H1 (cell line): ENCODE results near the gene COL8A1. TPM values are rescaled to one million over a fixed set of nuclear protein-coding genes. Genes with fewer than 3 reads are reported as not detected.

Source experiments
- CTCF ChIA-PET: fragments of 300-600 bp; sonication (Branson Sonifier 250); formaldehyde crosslinking; loops from one replicate; lab custom pipeline; 2021; ENCODE audit not compliant: partially characterized antibody; lab: Charles Lee
- POLR2A ChIA-PET: fragments of 300-600 bp; sonication (Branson Sonifier 250); formaldehyde crosslinking; loops from one replicate; lab custom pipeline; 2021; ENCODE audit warnings: inconsistent platforms; ENCODE audit not compliant: partially characterized antibody; lab: Charles Lee
- DNase-seq, 2 experiments: peaks; one replicate each; pipeline versions ENCODE4 v3.0.0 to v3.0.0-alpha.2; 2010 to 2022; ENCODE audit warnings: low spot score in 2 of 2, low read depth in 1 of 2, mixed read lengths in 1 of 2
- FAIRE-seq: peaks from 2 replicates; lab custom pipeline; 2011; peaks lifted over from hg19 to GRCh38; lab: Jason Lieb, UNC
- H2AFZ ChIP-seq: 2 replicates; pipeline ENCODE4 v1.8.1; 2012; ENCODE audit warnings: low read length, inconsistent platforms
- H2AK5ac ChIP-seq: 2 replicates; pipeline ENCODE4 v1.6.1; 2013; ENCODE audit warnings: low read depth, low read length
- H2BK120ac ChIP-seq: replicated peaks from 2 replicates; pipeline ENCODE3; 2013; ENCODE audit warnings: low read depth, low read length, inconsistent platforms
- H2BK12ac ChIP-seq: 2 replicates; pipeline ENCODE4 v1.6.1; 2013; ENCODE audit warnings: low read depth, low read length
- H2BK15ac ChIP-seq: 2 replicates; pipeline ENCODE4 v1.6.1; 2013; ENCODE audit warnings: low read length
- H2BK20ac ChIP-seq: 2 replicates; pipeline ENCODE4 v1.6.1; 2013; ENCODE audit warnings: low read length
- H2BK5ac ChIP-seq: 2 replicates; pipeline ENCODE4 v1.6.1; 2013; ENCODE audit warnings: low read depth, low read length
- H3K14ac ChIP-seq: 2 replicates; pipeline ENCODE4 v1.6.1; 2013; ENCODE audit warnings: inconsistent platforms; ENCODE audit not compliant: insufficient read length
- H3K18ac ChIP-seq: 2 replicates; pipeline ENCODE4 v1.6.1; 2013; ENCODE audit warnings: low read length; ENCODE audit errors: extremely low read depth
- H3K23ac ChIP-seq: 2 replicates; pipeline ENCODE4 v1.6.1; 2013; ENCODE audit warnings: inconsistent platforms; ENCODE audit not compliant: insufficient read length
- H3K23me2 ChIP-seq: 2 replicates; pipeline ENCODE4 v1.6.1; 2013; ENCODE audit warnings: low read depth, low read length
- H3K27ac ChIP-seq: 2 replicates; pipeline ENCODE4 v1.6.1; 2011; ENCODE audit warnings: low read depth, low read length, inconsistent platforms
- H3K27me3 ChIP-seq, 4 experiments: replicated peaks in 1 of 4; 1 replicate in 1 of 4; 2 replicates in 3 of 4; pipeline versions ENCODE4 v1.6.1 to v1.8.1; 2011 to 2013; ENCODE audit warnings: low read length in 3 of 4, mild to moderate bottlenecking in 3 of 4, inconsistent platforms in 2 of 4, mixed read lengths in 2 of 4, moderate library complexity in 1 of 4; ENCODE audit not compliant: control insufficient read depth in 3 of 4, insufficient read depth in 3 of 4; ENCODE audit errors: extremely low read depth in 1 of 4
- H3K36me3 ChIP-seq, 4 experiments: 2 replicates each; pipeline versions ENCODE4 v1.6.1 to v1.8.1; 2011 to 2013; ENCODE audit warnings: mild to moderate bottlenecking in 4 of 4, low read length in 3 of 4, moderate library complexity in 2 of 4, control low read depth in 1 of 4, inconsistent platforms in 1 of 4; ENCODE audit not compliant: insufficient read depth in 4 of 4, control insufficient read depth in 2 of 4
- H3K4ac ChIP-seq: replicated peaks from 2 replicates; pipeline ENCODE3; 2013; ENCODE audit warnings: low read length, low read depth, mixed read lengths, inconsistent platforms; ENCODE audit not compliant: insufficient read length
- H3K4me1 ChIP-seq, 4 experiments: replicated peaks in 1 of 4; 1 replicate in 1 of 4; 2 replicates in 3 of 4; pipeline versions ENCODE4 v1.6.1 to v1.8.1; 2011 to 2013; ENCODE audit warnings: low read length in 3 of 4, inconsistent platforms in 2 of 4, mixed read lengths in 1 of 4; ENCODE audit not compliant: insufficient read depth in 4 of 4, control insufficient read depth in 3 of 4
- H3K4me2 ChIP-seq, 2 experiments: 2 replicates each; pipeline versions ENCODE4 v1.6.1 to v1.8.1; 2011 to 2013; ENCODE audit warnings: low read depth in 2 of 2, low read length in 2 of 2, control low read depth in 1 of 2, inconsistent platforms in 1 of 2, mild to moderate bottlenecking in 1 of 2; ENCODE audit not compliant: insufficient read depth in 1 of 2
- H3K4me3 ChIP-seq, 4 experiments: fragments of 200-600, 300-600 bp in 1 of 4; sonication (generic), shearing (Covaris generic), sonication (Bioruptor Twin) in 1 of 4; 2 replicates each; pipeline versions ENCODE4 v1.5.1 to v1.8.1; 2011 to 2016; ENCODE audit warnings: low read length in 4 of 4, low read depth in 3 of 4, control low read depth in 2 of 4, inconsistent platforms in 2 of 4, mild to moderate bottlenecking in 2 of 4, mixed read lengths in 1 of 4, moderate library complexity in 1 of 4; ENCODE audit not compliant: insufficient read depth in 2 of 4; ENCODE audit errors: extremely low read depth in 1 of 4
- H3K56ac ChIP-seq: replicated peaks from 2 replicates; pipeline ENCODE3; 2013; ENCODE audit warnings: low read depth, mild to moderate bottlenecking, mixed read lengths, low read length, inconsistent platforms; ENCODE audit not compliant: insufficient read length
- H3K79me1 ChIP-seq: 2 replicates; pipeline ENCODE4 v1.6.1; 2013; ENCODE audit warnings: low read depth, low read length, control low read depth
- H3K79me2 ChIP-seq, 2 experiments: 2 replicates each; pipeline versions ENCODE4 v1.6.1 to v1.8.1; 2012 to 2013; ENCODE audit warnings: low read length in 2 of 2, mild to moderate bottlenecking in 2 of 2, inconsistent platforms in 1 of 2; ENCODE audit not compliant: insufficient read depth in 2 of 2, control insufficient read depth in 1 of 2
- H3K9ac ChIP-seq, 4 experiments: replicated peaks in 1 of 4; 1 replicate in 1 of 4; 2 replicates in 3 of 4; pipeline versions ENCODE4 v1.6.1 to v1.8.1; 2011 to 2013; ENCODE audit warnings: low read depth in 3 of 4, low read length in 3 of 4, control low read depth in 2 of 4, mild to moderate bottlenecking in 2 of 4, moderate library complexity in 2 of 4, inconsistent platforms in 1 of 4; ENCODE audit errors: extremely low read depth in 1 of 4
- H3K9me3 ChIP-seq, 2 experiments: 2 replicates each; pipeline versions ENCODE4 v1.6.1 to v1.8.1; 2012 to 2013; ENCODE audit warnings: mild to moderate bottlenecking in 2 of 2, moderate library complexity in 2 of 2, control low read depth in 1 of 2, inconsistent platforms in 1 of 2, low read depth in 1 of 2, low read length in 1 of 2, mixed read lengths in 1 of 2; ENCODE audit not compliant: insufficient read depth in 2 of 2
- H4K20me1 ChIP-seq, 2 experiments: replicated peaks in 1 of 2; 2 replicates each; pipeline versions ENCODE3 to v1.8.1; 2011 to 2013; ENCODE audit warnings: inconsistent platforms in 2 of 2, low read length in 2 of 2, mild to moderate bottlenecking in 1 of 2; ENCODE audit not compliant: insufficient read depth in 2 of 2, control insufficient read depth in 1 of 2
- H4K5ac ChIP-seq: 2 replicates; pipeline ENCODE4 v1.6.1; 2013; ENCODE audit warnings: low read length, low read depth, mixed read lengths, inconsistent platforms; ENCODE audit not compliant: insufficient read length
- H4K8ac ChIP-seq: 2 replicates; pipeline ENCODE4 v1.8.0; 2013; ENCODE audit warnings: mild to moderate bottlenecking, moderate library complexity, low read length, inconsistent platforms; ENCODE audit not compliant: insufficient read depth; ENCODE audit errors: extremely low read depth
- H4K91ac ChIP-seq: replicated peaks from 2 replicates; pipeline ENCODE3; 2013; ENCODE audit warnings: low read length, mixed read lengths, inconsistent platforms; ENCODE audit not compliant: insufficient read length
- EZH2 ChIP-seq: fragments of 200-600 bp; sonication (generic); IDR thresholded peaks from 2 replicates; pipeline ENCODE4 v1.7.1; 2012; ENCODE audit warnings: low read depth, mild to moderate bottlenecking, moderate library complexity, low read length, inconsistent platforms; ENCODE audit not compliant: severe bottlenecking
- JUND ChIP-seq: IDR thresholded peaks from 2 replicates; pipeline ENCODE4 v1.6.1; 2011; ENCODE audit warnings: mild to moderate bottlenecking, improper control_type of control experiment, low read length
- KDM5A ChIP-seq: fragments of 200-600 bp; IDR thresholded peaks from 2 replicates; pipeline ENCODE4 v1.7.1; 2012; ENCODE audit warnings: mild to moderate bottlenecking, low read length, inconsistent platforms, mixed read lengths
- TAF1 ChIP-seq: IDR thresholded peaks from 2 replicates; pipeline ENCODE4 v1.6.1; 2011; ENCODE audit warnings: mild to moderate bottlenecking, low read depth, low read length
- USF2 ChIP-seq: IDR thresholded peaks from 2 replicates; pipeline ENCODE4 v1.6.1; 2011; ENCODE audit warnings: low read length, improper control_type of control experiment
- WGBS, 2 experiments: shearing (Covaris generic) in 1 of 2; methylation state at CpG; one replicate each; pipeline versions ENCODE4 v1.1.6 to v1.1.7; 2013 to 2015; ENCODE audit warnings: low lambda C conversion rate in 2 of 2, mixed read lengths in 2 of 2, inconsistent platforms in 1 of 2, low coverage in 1 of 2, missing lambda C conversion rate in 1 of 2; ENCODE audit not compliant: insufficient replicate concordance in 2 of 2, insufficient coverage in 1 of 2, insufficient read length in 1 of 2; ENCODE audit errors: extremely low coverage in 1 of 2, missing lambda C conversion rate in 1 of 2; 5-methylcytosine and 5-hydroxymethylcytosine counted together
- polyA plus RNA-seq, 7 experiments: library from polyadenylated mRNA; depleted of rRNA in 3 of 7; stranded (reverse) in 5 of 7; unstranded in 2 of 7; fragments of >200 nt in 5 of 7; fragments of 200-250 nt in 2 of 7; gene quantifications; 1 replicate in 5 of 7; 2 replicates in 1 of 7; 4 replicates in 1 of 7; pipeline versions ENCODE4 v1.2.1 to v1.2.3, GENCODE V29; 2011 to 2013; ENCODE audit warnings: missing spikeins in 2 of 7, mixed read lengths in 2 of 7
- total RNA-seq: library from RNA; stranded (reverse); fragmentation: NEBNext Ultra II Directional; extraction: Animal tissue kit (Norgen Biotek cat#: 25700); gene quantifications from 2 replicates; pipeline ENCODE4 v1.2.1, GENCODE V29; 2021
- TF ChIP-seq, protein P1 (sequence below), 3 experiments: IDR thresholded peaks; 1 replicate in 2 of 3; 2 replicates in 1 of 3; pipeline versions ENCODE4 v1.5.1 to v1.6.1; 2011; ENCODE audit warnings: low read length in 3 of 3, mild to moderate bottlenecking in 3 of 3, inconsistent platforms in 2 of 3, low read depth in 1 of 3, moderate library complexity in 1 of 3; ENCODE audit not compliant: insufficient read depth in 1 of 3; ENCODE audit errors: control extremely low read depth in 1 of 3

Gene COL8A1
- total and polyA plus RNA-seq, 2 of the 8 experiments (the other 6 are each of a cell fraction or from before 2014, with no cell fraction given): 0.21 to 1.2 TPM

DNA sequence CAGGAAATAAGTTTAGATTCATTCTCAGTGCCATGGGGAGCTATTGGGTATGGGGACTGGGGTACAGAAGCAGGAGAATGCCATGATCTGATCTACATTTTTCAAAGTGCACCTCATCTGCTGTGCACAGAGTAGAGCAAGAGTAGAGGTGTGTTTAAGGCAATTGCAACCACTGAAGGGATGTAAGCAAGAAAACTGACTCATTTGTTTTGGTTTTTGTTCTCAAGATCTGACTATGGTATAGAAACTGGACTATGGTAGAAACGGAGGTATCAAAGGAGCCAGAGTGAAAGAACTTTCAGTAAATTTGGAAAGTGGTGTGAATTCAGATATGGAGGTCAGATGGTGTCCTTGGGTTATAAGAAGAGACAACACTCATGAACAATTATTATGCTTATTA, 93.1 kb downstream of the COL8A1 start:
- 84% methylated on average over 1 of the region's 1 CpG; no CpG with 5 or more reads in 1 of the 2 experiments for WGBS, 2 experiments

More for the DNA sequence above, 93.1 kb downstream of the COL8A1 start:
- Histone ChIP-seq H3K4me2 (no peak overlapping the region), H3K27me3 (no peaks in the 10 kb centered on the region), H3K14ac (no peak overlapping the region), H2AK5ac (no peak overlapping the region), H2BK120ac (no peak overlapping the region), H3K27ac (no peak overlapping the region), H4K8ac (no peak overlapping the region), H2BK20ac (no peak overlapping the region), H3K79me2 (no peaks in the 10 kb centered on the region), H3K4ac (no peak overlapping the region), H3K56ac (no peak overlapping the region), H4K91ac (no peak overlapping the region), H3K79me1 (no peaks in the 10 kb centered on the region), H3K9me3 (no peaks in the 10 kb centered on the region), H2AFZ (no peak overlapping the region), H4K5ac (no peak overlapping the region), H4K20me1 (no peaks in the 10 kb centered on the region), H3K36me3 (no peaks in the 10 kb centered on the region), H2BK5ac (no peak overlapping the region), H3K9ac (no peak overlapping the region), H2BK15ac (no peak overlapping the region), H3K23ac (no peak overlapping the region), H3K23me2 (no peaks in the 10 kb centered on the region), H2BK12ac (no peak overlapping the region), H3K4me3 (no peak overlapping the region), H3K18ac (no peak overlapping the region), H3K4me1 (no peaks in the 10 kb centered on the region)
- no peak for TF ChIP-seq USF2
- TF ChIP-seq EZH2: no peak
- TF ChIP-seq, protein P1, sequence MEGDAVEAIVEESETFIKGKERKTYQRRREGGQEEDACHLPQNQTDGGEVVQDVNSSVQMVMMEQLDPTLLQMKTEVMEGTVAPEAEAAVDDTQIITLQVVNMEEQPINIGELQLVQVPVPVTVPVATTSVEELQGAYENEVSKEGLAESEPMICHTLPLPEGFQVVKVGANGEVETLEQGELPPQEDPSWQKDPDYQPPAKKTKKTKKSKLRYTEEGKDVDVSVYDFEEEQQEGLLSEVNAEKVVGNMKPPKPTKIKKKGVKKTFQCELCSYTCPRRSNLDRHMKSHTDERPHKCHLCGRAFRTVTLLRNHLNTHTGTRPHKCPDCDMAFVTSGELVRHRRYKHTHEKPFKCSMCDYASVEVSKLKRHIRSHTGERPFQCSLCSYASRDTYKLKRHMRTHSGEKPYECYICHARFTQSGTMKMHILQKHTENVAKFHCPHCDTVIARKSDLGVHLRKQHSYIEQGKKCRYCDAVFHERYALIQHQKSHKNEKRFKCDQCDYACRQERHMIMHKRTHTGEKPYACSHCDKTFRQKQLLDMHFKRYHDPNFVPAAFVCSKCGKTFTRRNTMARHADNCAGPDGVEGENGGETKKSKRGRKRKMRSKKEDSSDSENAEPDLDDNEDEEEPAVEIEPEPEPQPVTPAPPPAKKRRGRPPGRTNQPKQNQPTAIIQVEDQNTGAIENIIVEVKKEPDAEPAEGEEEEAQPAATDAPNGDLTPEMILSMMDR (IDR thresholded peaks at IDR 0.05; ENCODE audit: control extremely low read depth in 1 of 3, insufficient read depth in 1 of 3, low read depth in 1 of 3, low read length in 3 of 3): no peak
- no peak for TF ChIP-seq KDM5A
- TF ChIP-seq TAF1: no peak
- TF ChIP-seq JUND: no peak
- DNase-seq (no peak), FAIRE-seq (no peak)
- ChIA-PET CTCF (interaction anchor here (0.5 kb wide), 1 partner anchor 101 kb away, joined by 3 read pairs; no protein-coding TSS in a partner anchor), POLR2A (no interaction called here)
